HG03439 (cell line): ENCODE results near the gene ZCCHC3.
"Not testable (repeated sequence)": the region's sequence is repeated elsewhere in the genome, so short reads cannot be mapped to it uniquely, and the experiment has no call there.

Source experiments
- ATAC-seq: cut with Tn5 transposase; IDR thresholded peaks from one replicate; pipeline ENCODE4 v1.9.1; 2021; ENCODE audit warnings: mild to moderate bottlenecking, moderate library complexity; ENCODE audit not compliant: unreplicated experiment

ZCCHC3 gene

DNA sequence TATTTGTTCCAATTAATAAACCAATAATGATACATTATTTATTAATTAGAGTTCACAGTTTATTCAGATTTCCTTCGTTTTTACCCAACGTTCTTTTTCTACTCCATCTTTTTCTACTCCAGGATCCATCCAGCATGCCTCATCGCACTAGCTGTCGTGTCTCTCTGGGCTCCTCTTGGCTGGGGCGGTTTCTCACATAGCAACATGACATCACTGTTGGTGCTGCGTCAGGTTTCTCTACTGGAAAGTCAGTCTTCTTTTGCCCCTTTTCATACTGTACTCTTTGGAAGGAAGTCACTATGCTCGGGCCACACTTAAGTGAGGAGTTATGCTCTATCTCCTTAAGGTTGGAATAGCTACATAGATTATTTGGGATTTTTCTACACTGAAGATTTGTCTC is 14.2 kb downstream of the ZCCHC3 start:
- no peak for ATAC-seq

DNA sequence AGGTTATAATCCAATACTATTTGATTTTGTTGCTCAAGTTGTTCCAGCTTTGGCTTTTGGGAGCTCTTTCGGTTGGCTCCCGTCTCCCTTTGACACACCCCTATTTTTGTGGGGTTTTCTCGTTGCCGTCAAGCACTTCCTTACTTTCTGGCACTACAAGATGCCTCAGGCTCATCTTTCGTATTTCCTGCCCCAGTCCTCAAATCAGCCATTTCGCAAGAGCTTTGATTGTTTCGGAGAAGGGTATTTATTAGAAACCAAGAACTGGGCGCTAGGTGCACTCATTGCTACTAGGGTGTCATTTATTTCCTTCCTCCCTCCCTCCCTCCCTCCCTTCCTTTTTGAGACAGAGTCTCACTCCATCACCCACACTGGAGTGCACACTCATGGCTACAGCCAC is 14.7 kb downstream of the ZCCHC3 start:
- no peak for ATAC-seq

DNA sequence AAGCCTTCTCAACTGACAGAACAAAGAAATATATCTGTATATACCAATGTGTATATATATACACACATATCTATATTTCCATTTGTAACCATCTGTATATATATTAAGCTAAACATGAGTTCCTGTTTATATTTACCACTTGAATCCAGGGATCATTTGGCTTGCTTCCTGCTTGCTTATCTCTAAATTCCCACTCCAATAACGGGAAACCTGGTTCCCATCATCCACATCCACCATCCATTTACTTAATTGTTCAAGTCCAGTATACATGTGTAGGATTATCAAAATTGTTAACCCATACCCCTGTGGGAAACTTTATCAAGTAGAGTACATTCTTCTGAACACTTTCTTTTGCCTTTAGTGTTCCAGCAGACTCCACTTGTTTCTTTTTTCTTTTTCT is 15.5 kb downstream of the ZCCHC3 start:
- no peak for ATAC-seq

DNA sequence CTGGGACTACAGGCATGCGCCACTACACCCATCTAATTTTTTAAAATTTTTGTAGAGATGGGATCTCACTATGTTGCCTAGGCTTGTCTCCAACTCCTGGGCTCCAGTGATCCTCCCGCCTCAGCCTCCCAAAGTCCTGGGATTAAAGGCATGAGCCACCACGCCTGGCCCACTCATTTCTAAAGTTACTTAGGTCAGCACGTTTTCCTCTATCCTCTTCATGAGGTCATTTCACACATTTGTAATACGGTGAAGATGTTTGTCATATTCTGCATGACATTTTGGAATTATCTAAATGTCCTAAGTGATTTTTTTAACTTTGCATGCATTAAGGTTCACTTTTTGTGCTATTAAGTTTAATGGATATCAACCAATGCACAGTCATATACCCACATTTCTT is 16.0 kb downstream of the ZCCHC3 start:
- no peak for ATAC-seq

DNA sequence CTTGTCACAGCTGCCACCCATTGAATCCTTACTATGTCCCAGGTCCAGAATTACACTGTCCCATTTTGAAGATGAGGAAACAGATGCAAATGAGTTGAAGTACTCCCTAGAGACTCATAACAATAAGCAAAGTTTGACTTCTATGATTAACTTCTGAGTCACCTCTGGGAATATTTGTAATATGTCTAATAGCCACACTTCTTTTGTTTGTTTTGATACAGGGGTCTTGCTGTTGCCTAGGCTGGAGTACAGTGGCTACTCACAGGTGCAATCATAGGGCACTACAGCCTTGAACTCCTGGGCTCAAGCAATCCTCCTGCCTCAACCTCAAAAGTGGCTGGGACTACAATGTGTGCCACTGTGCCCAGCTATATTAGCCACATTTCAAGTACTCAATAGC is 16.6 kb downstream of the ZCCHC3 start:
- ATAC-seq = no peak

DNA sequence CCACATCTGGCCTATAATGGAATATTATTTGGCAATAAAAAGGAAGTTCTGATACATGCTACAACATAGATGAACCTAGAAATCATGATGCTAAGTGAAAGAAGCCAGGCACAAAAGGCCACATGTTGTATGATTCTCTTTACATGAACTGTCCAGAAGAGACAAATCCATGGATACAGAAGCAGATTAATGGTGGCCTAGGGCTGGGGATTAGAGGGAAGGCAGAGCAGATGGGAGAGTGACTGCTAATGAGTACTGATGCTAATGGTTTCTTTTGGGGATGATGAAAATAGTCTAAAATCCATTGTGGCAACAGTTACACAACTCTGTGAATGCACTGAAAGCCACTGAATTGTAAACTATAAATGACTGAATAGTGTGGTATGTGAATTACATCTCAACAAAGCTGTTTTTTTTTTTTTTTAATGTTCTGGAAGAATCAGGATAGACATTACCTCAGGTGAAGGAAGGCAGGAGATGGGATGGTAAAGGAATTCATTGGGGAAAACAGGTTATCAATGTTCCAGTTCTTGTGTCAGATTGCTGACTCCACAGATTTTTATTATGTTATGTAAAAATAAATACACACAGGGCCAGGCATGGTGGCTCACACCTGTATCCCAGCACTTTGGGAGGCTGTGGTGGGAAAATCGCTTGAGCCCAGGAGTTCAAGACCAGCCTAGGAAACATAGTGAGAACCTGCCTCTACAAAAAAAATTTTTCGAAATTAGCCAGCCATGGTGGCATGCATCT is 19.1 kb downstream of the ZCCHC3 start:
- ATAC-seq = no peak

DNA sequence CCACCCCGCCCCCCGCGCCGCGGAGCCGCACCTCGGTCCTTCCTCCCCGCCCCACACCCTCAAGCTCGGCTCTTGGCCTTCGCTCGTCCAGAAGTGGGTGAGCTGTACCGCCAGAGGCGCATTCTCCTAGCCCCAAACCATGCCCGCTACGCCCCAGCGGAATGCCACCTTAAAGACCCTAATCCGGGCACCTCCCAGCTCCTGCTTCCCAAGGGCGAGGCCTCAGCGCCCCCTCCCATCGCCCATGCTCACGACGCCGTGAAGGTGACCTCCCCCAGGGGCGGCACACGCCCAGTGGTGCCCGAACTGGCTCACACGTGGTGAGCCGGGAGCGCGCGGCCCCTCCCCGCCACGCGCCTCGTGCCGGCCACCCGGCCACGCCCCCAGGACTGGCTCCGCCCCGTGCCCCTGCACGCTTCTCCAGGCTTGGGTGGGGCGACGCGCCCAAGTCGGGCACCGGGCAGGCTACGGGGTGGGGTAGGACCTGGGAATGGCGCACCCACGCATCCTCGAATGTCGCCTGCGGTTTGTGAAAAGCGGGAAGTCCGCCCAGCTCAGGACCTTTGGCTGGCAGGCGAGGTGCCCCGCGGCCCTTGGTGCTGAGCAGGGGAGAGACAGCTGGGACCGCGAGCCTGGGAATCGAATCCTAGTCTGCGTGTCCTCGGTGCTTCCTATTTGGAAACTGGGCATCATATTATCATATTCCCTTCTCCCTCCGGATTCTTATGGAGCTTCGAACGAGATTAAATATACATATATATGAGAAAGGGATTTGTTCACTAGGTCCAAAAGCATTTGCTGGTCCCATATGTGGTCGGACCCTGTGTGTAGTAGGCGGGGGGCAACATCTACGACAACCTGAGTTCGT is 27.0 kb downstream of the ZCCHC3 start:
- peak; percentile 41 for ATAC-seq

DNA sequence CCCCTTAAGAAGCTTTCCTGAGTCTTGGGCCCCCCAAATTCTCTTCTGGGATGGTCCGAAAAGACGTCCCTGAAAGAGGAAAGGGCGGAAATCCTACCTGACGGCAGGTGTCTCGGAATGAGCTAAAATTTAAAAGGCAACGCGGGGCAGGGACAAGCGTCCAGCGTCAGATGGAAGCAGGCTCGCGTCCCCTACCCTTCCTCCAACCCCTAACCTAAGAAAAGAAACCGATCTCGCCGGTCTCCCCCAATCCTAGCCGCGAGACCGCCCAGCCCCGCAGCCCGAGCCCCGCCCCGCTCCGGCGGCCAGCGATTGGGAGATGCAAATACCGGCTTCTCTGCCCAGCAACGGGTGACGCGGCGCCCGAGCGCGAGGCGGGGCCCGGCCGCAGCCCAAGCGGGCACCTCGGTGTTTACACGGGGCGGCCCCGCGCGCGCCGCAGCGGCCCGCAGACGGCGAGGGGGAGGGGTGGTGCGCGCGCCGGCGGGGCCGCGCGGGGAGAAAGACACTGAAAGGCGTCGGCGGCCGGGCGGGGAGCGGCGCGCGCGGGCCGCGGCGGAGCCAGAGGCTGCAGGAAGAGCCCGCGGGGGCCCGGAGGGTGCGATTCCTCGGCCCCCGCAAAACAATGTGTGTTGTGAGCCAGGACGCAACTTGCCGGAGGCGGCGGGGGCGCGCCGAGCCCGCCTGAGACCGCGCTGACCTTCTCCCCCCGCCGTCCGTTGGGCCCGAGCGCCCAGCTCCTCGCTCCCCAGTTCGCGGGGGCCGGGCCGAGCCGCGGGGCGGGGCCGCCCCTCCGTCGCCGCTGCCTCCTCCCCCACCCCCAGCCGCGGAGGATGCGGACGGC is 27.9 kb downstream of the ZCCHC3 start, which contains the start of gene SOX12:
Gene SOX12, plus strand, starts transcription at position 508 of the 844 bp plus-strand sequence. CDS start 373 bp downstream, outside the sequence.
- ATAC-seq = peak; percentile 77

DNA sequence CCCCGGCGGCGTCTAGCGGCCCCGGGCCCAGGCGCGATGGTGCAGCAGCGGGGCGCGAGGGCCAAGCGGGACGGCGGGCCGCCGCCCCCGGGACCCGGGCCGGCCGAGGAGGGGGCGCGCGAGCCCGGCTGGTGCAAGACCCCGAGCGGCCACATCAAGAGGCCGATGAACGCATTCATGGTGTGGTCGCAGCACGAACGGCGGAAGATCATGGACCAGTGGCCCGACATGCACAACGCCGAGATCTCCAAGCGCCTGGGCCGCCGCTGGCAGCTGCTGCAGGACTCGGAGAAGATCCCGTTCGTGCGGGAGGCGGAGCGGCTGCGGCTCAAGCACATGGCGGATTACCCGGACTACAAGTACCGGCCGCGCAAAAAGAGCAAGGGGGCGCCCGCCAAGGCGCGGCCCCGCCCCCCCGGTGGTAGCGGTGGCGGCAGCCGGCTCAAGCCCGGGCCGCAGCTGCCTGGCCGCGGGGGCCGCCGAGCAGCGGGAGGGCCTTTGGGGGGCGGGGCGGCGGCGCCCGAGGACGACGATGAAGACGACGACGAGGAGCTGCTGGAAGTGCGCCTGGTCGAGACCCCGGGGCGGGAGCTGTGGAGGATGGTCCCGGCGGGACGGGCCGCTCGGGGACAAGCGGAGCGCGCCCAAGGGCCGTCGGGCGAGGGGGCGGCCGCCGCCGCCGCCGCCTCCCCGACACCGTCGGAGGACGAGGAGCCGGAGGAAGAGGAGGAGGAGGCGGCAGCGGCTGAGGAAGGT is 28.7 kb downstream of the ZCCHC3 start:
- ATAC-seq = peak; percentile 16

DNA sequence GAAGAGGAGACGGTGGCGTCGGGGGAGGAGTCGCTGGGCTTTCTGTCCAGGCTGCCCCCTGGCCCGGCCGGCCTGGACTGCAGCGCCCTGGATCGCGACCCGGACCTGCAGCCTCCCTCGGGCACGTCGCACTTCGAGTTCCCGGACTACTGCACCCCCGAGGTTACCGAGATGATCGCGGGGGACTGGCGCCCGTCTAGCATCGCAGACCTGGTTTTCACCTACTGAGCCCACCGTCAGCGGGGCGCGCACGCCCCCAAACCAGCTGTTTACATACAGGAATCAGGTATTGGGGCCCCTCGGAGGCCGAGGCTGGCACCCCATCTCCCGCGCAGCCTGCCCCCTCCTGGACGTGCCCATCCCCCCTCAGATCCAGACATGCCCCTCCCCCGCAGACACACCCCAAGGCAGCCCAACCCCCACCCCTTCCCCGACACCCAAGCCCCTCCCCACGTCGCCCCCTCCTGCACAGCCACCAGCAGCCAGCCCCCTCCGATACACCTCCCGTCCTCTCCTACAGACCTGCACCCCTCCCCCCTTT is 29.3 kb downstream of the ZCCHC3 start:
- ATAC-seq = no peak

DNA sequence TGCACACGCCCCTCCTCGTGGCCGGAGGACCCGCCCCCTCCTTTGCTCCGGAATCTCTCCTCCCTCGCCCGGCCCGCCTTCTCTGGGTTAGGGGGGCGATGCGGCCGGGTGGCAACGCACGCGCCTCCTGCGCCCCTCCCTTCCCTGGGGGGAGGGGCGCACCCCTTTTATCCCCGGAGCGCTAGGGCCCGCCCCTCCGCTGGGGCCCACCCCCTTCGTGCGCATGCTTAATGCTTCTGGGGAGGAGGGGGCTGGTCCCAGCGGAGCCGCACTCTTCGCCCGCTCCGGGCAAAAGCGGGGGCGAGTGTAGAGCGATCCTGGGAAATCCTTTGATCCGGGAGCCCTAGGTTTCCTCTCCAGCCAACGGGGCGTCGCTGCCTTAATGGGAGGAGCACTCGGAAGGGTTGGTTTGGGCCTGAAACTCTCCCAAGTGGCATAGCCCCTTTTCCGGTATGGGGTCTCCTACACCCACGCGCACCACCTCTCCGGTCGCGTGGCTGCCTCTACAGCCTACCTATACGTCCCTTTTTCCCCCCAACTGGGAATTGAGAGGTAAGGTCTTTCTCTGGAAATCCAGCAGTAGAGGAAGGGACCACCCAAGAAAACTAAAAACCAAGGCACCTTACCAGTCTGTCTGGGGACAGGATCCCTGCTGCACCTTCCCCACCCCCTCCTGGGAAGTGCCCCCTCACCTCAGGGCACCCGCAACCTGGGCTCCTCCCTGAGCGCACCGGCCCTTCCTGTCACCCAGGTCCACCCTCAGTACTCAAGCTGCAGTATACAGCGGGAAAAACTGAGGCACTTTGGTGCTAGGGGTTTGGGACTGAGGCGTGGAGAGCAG is 30.0 kb downstream of the ZCCHC3 start:
- no peak for ATAC-seq

DNA sequence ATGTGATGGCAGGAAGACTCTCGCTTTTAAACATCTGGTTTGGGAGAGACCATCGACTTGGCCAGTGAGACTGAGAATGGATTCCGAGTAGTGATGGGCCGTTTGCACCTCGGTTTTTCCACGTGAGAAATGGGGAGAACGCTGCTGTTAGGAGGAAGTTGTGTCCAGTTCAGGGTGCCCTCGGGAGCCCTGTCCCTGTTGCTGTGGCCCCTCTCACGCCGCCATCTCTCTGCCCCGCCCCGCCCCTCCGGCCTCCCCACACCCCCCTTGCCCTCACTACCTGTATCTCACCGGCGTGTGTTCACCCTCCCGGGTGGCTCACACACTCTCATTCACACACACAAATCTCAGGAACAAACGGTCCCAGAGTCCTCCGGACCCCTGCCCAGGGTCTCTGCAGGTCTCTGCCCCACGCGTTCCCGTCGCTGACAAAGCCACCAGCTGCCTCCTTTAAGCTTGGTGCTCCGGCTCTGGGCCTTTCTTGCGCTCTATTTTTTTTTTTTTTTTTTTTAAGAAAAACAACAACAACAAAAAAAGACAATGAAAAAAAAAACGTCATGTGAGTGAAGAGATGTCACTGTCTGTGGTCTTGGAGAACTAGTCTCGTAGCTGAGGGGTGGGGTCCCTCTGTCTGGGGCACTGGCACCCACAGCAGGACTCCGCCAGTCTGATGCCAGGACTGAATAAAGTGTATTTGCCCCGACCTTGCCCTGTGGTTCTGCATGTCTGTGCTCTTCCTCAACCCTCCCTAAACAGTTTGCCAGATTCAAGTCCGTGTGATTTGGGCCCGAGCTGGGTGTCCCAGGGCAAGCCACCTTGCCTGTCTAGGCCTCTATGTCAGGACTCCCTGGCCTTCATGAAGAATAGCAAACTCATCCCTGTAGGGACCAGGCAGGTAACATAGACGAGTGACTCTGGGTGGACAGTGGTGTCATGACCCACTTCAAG is 30.9 kb downstream of the ZCCHC3 start:
- ATAC-seq = no peak

DNA sequence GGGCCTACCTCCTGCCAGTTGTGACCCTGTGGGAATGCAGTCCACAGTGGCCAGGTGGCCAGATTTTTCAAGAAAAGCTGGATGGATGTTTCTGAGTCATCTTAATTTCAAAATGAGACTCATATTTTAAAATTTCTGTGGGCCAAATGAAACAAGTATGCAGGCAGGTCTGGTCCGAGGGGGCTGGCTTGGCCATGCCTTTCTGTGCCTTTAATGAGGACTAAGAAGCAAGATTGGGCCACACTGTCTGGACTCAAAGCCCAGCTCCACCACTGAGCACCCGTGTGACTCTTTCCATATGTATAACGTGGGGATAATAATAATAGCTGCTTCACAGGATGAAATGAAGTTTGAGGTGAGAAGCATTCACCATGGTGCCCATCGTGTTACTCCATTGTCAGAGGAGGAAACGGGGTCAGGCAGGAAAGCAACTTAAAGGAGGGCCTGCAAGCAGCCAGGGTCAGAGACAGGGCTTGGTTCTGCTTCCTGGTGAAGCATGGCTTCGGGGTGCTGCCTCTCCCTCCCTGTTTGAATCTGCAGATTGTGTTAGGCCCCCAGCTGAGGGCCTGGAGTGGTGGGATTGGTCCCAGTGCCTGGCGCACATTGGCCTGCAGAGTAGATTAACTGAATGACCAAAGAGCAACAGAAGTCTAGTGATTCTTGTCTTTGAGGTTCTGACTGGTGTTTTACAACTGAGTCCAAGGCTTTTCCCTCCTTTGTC is 31.8 kb downstream of the ZCCHC3 start:
- no peak for ATAC-seq

DNA sequence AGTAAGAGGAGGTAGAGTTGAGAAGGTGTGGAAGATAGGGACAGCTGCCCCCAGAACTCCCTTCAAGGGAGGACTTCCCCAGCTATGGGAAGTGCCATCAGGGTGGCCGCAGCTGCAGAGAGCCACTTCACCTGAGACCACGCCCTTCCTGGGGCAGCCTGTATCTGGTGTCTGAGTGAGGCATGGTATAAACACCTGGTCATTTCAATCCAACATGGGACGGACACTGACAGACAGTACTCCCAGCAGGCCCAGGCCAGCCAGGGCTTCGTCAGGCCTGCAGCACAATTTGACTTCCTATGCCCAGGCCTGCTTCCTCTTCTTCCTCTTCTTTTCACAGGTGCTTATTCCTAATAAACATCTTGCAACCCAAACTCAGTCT is 32.5 kb downstream of the ZCCHC3 start:
- ATAC-seq = no peak

DNA sequence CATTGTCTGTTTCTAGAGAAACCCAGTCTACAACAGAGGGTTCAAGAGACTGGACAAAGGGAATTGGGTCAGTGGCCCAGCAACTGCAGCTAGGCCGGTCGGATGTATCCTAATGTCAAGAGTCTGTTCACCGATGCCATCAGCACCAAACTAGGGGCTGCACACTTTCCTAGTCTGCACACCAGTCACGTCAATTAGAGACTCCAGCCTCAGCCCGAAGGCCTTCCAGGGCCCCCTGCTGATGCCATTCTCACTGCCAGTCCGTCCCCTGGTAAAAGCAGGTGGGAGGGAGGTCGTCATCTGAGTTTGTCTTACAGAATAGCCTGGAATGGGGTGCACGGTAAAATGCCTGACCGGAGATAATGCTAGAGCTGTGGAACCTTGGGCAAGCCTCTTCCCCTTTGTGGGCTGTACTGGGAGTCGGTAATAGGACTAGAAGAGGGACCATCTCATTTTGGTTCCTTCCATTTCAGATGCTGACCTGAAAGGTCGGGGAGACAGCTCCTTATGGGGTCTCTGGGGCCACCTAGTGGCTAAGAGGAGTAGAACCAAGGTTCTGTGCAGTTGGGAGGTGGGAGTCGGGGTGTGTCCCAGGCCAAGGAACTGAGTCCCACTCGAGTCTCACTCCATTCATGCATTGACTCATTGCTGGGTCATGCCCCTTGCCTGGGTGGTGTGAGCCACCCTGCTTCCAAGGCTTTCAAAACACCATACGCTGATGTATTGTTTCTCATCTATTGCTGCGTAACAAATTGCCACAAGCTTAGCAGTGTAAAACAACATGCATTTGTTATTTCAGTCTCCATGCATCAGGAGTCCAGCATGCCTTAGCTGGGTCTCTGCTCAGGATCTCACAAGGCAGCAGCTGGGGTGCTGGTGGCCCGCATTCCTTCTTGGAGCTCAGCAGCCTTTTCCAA is 33.1 kb downstream of the ZCCHC3 start:
- no peak for ATAC-seq

DNA sequence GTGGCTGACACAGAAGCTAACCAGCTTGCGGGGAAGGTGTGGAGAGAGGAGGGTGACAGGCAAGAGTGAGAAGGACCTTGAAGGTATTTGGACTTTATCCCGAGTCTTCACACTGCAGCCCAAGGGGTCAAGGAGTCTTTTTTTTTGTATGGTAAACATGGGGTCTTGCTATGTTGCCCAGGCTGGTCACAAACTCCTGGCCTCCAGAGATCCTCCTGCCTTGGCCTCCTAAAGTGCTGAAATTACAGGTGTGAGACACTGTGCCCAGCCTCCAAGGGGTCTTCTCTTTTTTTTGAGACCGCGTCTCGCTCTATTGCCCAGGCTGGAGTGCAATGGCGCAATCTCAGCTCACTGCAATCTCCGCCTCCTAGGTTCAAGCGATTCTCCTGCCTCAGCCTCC is 37.2 kb downstream of the ZCCHC3 start:
- ATAC-seq = no peak

DNA sequence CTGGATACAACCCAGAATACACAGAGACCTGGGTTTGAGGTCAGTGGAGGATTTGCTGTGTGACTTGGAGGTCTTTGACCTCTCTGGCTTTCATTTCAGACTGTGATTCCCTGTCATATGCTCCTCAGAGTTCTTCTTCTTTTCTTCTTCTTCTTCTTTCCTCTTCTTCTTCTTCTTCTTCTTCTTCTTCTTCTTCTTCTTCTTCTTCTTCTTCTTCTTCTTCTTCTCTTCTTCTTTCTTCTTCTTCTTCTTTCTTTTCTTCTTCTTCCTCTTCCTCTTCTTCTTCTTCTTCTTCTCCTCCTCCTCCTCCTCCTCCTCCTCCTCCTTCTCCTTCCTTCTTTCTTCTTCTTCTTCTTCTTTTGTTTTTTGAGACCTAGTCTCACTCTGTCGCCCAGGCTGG is 38.7 kb downstream of the ZCCHC3 start:
- not testable (repeated sequence) for ATAC-seq
